SK-N-SH (cell line): ENCODE measurements around the gene ARSH. TPM values are rescaled to one million over a fixed set of nuclear protein-coding genes. Genes with fewer than 3 reads are reported as not detected.

Experiments used
- CTCF ChIA-PET: fragments of 300-600, 350-600 bp; formaldehyde crosslinking; extraction: SDS; loops from one replicate; lab custom pipeline; 2021; lab: Yijun Ruan, JAX
- POLR2A ChIA-PET: fragments of 350-600 bp; sonication (Branson Sonifier 250); formaldehyde crosslinking; extraction: SDS; loops from one replicate; lab custom pipeline; 2020; ENCODE audit warnings: antibody characterized with exemption, inconsistent platforms; lab: Yijun Ruan, JAX
- DNase-seq: peaks from one replicate; pipeline ENCODE4 v3.0.0; 2012
- H2AFZ ChIP-seq: fragments of 200-600 bp; sonication (generic); 2 replicates; pipeline ENCODE4 v1.8.1; 2016; ENCODE audit warnings: antibody characterized with exemption, mild to moderate bottlenecking, low read depth
- H3F3A ChIP-seq: fragments of 200-600 bp; sonication (generic); replicated peaks from 2 replicates; pipeline ENCODE3; 2016; ENCODE audit warnings: antibody characterized with exemption, mild to moderate bottlenecking; ENCODE audit not compliant: insufficient read depth
- H3K27ac ChIP-seq, 2 experiments: fragments of 200-500 bp in 1 of 2; fragments of 200-600 bp in 1 of 2; sonication (Bioruptor generic) in 1 of 2; sonication (generic), shearing (Covaris generic) in 1 of 2; 2 replicates each; pipeline versions ENCODE4 v1.5.1 to v1.6.1; 2014 to 2016; ENCODE audit warnings: low read depth in 2 of 2, inconsistent platforms in 1 of 2, low read length in 1 of 2, mild to moderate bottlenecking in 1 of 2, mixed read lengths in 1 of 2
- H3K27me3 ChIP-seq: fragments of 200-600 bp; sonication (generic), shearing (Covaris generic); 2 replicates; pipeline ENCODE4 v1.6.1; 2016; ENCODE audit warnings: mixed run types; ENCODE audit not compliant: insufficient read depth
- H3K36me3 ChIP-seq, 2 experiments: fragments of 200-500 bp in 1 of 2; fragments of 200-600 bp in 1 of 2; sonication (Bioruptor generic) in 1 of 2; sonication (generic) in 1 of 2; replicated peaks in 1 of 2; 2 replicates each; pipeline versions ENCODE3 to v1.5.1; 2014 to 2016; ENCODE audit warnings: low read length in 1 of 2, mild to moderate bottlenecking in 1 of 2; ENCODE audit not compliant: insufficient read depth in 2 of 2, control insufficient read depth in 1 of 2
- H3K4me1 ChIP-seq, 2 experiments: fragments of 200-500 bp in 1 of 2; fragments of 200-600 bp in 1 of 2; sonication (Bioruptor generic) in 1 of 2; sonication (generic), shearing (Covaris generic) in 1 of 2; 2 replicates each; pipeline versions ENCODE4 v1.5.1 to v1.6.1; 2014 to 2016; ENCODE audit warnings: low read depth in 1 of 2, low read length in 1 of 2, mixed run types in 1 of 2; ENCODE audit not compliant: insufficient read depth in 2 of 2, control insufficient read depth in 1 of 2
- H3K4me2 ChIP-seq: fragments of 200-600 bp; sonication (generic), shearing (Covaris generic); 2 replicates; pipeline ENCODE4 v1.6.1; 2017; ENCODE audit warnings: mixed run types
- H3K4me3 ChIP-seq, 2 experiments: fragments of 200-500 bp in 1 of 2; fragments of 200-600 bp in 1 of 2; sonication (Bioruptor generic) in 1 of 2; sonication (generic), shearing (Covaris generic) in 1 of 2; 2 replicates each; pipeline versions ENCODE4 v1.5.1 to v1.8.1; 2014 to 2016; ENCODE audit warnings: low read depth in 2 of 2, inconsistent platforms in 1 of 2, low read length in 1 of 2, mild to moderate bottlenecking in 1 of 2, mixed read lengths in 1 of 2, moderate library complexity in 1 of 2
- H3K79me2 ChIP-seq: fragments of 200-600 bp; sonication (generic); 2 replicates; pipeline ENCODE4 v1.8.1; 2017; ENCODE audit warnings: mild to moderate bottlenecking; ENCODE audit not compliant: insufficient read depth
- H3K9ac ChIP-seq: fragments of 200-600 bp; sonication (generic); 2 replicates; pipeline ENCODE4 v1.6.1; 2017; ENCODE audit warnings: mixed run types
- H3K9me2 ChIP-seq: fragments of 200-600 bp; sonication (generic); 2 replicates; pipeline ENCODE4 v1.6.1; 2017; ENCODE audit warnings: mixed run types
- H3K9me3 ChIP-seq: fragments of 200-600 bp; sonication (generic); 2 replicates; pipeline ENCODE4 v1.6.1; 2017; ENCODE audit warnings: mixed run types, mild to moderate bottlenecking, moderate library complexity
- H4K20me1 ChIP-seq: fragments of 200-600 bp; sonication (generic); 2 replicates; pipeline ENCODE4 v1.6.1; 2017; ENCODE audit warnings: mild to moderate bottlenecking, mixed run types; ENCODE audit not compliant: insufficient read depth
- CHD2 ChIP-seq: fragments of 150-350 bp; IDR thresholded peaks from 2 replicates; pipeline ENCODE4 v1.6.1; 2018; ENCODE audit warnings: low read length; ENCODE audit not compliant: partially characterized antibody
- EP300 ChIP-seq, 2 experiments: IDR thresholded peaks; 2 replicates each; pipeline versions ENCODE4 v1.4.0 to v1.6.1; 2012; ENCODE audit warnings: borderline replicate concordance in 1 of 2, low read depth in 1 of 2, low read length in 1 of 2
- FOXJ3 ChIP-seq: sonication (generic); formaldehyde crosslinking; IDR thresholded peaks from 2 replicates; pipeline ENCODE4 v1.5.1; 2020; ENCODE audit warnings: mild to moderate bottlenecking, missing genetic modification reagents
- FOXM1 ChIP-seq: IDR thresholded peaks from 2 replicates; pipeline ENCODE4 v1.4.0; 2012; ENCODE audit warnings: low read depth, mild to moderate bottlenecking
- JUND ChIP-seq: IDR thresholded peaks from 2 replicates; pipeline ENCODE4 v1.4.0; 2012
- MAX ChIP-seq: IDR thresholded peaks from 2 replicates; pipeline ENCODE4 v1.4.0; 2012; ENCODE audit warnings: low read depth
- MEF2A ChIP-seq: IDR thresholded peaks from 2 replicates; pipeline ENCODE4 v1.4.0; 2012; ENCODE audit warnings: low read depth, borderline replicate concordance
- RAD21 ChIP-seq: IDR thresholded peaks from 2 replicates; pipeline ENCODE4 v1.6.1; 2012; ENCODE audit warnings: mild to moderate bottlenecking, low read length
- TAF1 ChIP-seq: IDR thresholded peaks from 2 replicates; pipeline ENCODE4 v1.6.1; 2012; ENCODE audit warnings: low read depth, mild to moderate bottlenecking, low read length, moderate library complexity, borderline replicate concordance
- TCF12 ChIP-seq: IDR thresholded peaks from 2 replicates; pipeline ENCODE4 v1.4.0; 2012
- YY1 ChIP-seq: IDR thresholded peaks from 2 replicates; pipeline ENCODE4 v1.4.0; 2012; ENCODE audit warnings: low read depth, mild to moderate bottlenecking
- WGBS: methylation state at CpG from one replicate; pipeline ENCODE4 v1.1.6; 2017; ENCODE audit warnings: low lambda C conversion rate; 5-methylcytosine and 5-hydroxymethylcytosine counted together
- polyA plus RNA-seq, 3 experiments: library from polyadenylated mRNA; depleted of rRNA; stranded (reverse); fragments of >200 nt; gene quantifications; 2 replicates each; pipeline ENCODE4 v1.2.3, GENCODE V29; 2012
- TF ChIP-seq, protein P1 (sequence below): IDR thresholded peaks from 2 replicates; pipeline ENCODE4 v1.4.0; 2012; ENCODE audit warnings: low read depth, borderline replicate concordance
- TF ChIP-seq, protein P2 (sequence below): IDR thresholded peaks from 2 replicates; pipeline ENCODE4; 2012

Gene ARSH
- polyA plus RNA-seq, 1 of the 3 experiments (the other 2 are of a cell fraction), result not detected

GRCh38 chrX:2958199-2958598 is 48.1 kb upstream of the ARSH start:
- H3K9me3 ChIP-seq, result no peaks in the 10 kb centered on the region
- no peaks in the 10 kb centered on the region for H3F3A ChIP-seq
- POLR2A ChIA-PET, result no interaction called here
- DNase-seq, result no peak
- H3K27ac ChIP-seq, result no peak overlapping the region
- no peaks in the 10 kb centered on the region for H4K20me1 ChIP-seq
- H2AFZ ChIP-seq, result no peak overlapping the region
- no peak overlapping the region for H3K9ac ChIP-seq
- no peaks in the 10 kb centered on the region; the same call in 1 of the 2 replicates for H3K27me3 ChIP-seq
- TF ChIP-seq, protein P1, sequence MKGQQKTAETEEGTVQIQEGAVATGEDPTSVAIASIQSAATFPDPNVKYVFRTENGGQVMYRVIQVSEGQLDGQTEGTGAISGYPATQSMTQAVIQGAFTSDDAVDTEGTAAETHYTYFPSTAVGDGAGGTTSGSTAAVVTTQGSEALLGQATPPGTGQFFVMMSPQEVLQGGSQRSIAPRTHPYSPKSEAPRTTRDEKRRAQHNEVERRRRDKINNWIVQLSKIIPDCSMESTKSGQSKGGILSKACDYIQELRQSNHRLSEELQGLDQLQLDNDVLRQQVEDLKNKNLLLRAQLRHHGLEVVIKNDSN, result no peak
- TF ChIP-seq MEF2A (no peak), CHD2 (no peak), YY1 (no peak), EP300 (IDR thresholded peaks at IDR 0.05; ENCODE audit: borderline replicate concordance in 1 of 2, low read depth in 1 of 2, low read length in 1 of 2) (no peak), FOXJ3 (CRISPR knock-in tag) (no peak), TCF12 (no peak)
- TF ChIP-seq, all 33 proteins: peak for 0
- H3K4me3 ChIP-seq, result no peak overlapping the region
- H3K4me2 ChIP-seq, result no peak overlapping the region
- no peaks in the 10 kb centered on the region for H3K9me2 ChIP-seq
- no peaks in the 10 kb centered on the region for H3K4me1 ChIP-seq
- WGBS, result 36% methylated on average over 9 of the region's 9 CpGs
- no peaks in the 10 kb centered on the region for H3K36me3 ChIP-seq
- CTCF ChIA-PET, result no interaction called here
- no peaks in the 10 kb centered on the region for H3K79me2 ChIP-seq

- Histone ChIP-seq H3F3A (peaks cover 3% of the 10 kb centered on the region), H3K9ac (no peak overlapping the region), H3K9me3 (no peaks in the 10 kb centered on the region), H3K4me3 (no peak overlapping the region), H3K9me2 (no peaks in the 10 kb centered on the region), H2AFZ (no peak overlapping the region), H3K4me2 (no peak overlapping the region), H3K27me3 (no peaks in the 10 kb centered on the region; the same call in 1 of the 2 replicates), H3K36me3 (no peaks in the 10 kb centered on the region), H3K4me1 (0 out of 4 replicates have a peak, but pooled peaks cover 0 to 3% of the 10 kb centered on the region in 2 experiments), H3K27ac (no peak overlapping the region), H4K20me1 (no peaks in the 10 kb centered on the region), H3K79me2 (no peaks in the 10 kb centered on the region)
- WGBS, result 66% methylated on average over 14 of the region's 14 CpGs
- POLR2A ChIA-PET, result no interaction called here
- no peak for TF ChIP-seq JUND
- TF ChIP-seq, protein P2, sequence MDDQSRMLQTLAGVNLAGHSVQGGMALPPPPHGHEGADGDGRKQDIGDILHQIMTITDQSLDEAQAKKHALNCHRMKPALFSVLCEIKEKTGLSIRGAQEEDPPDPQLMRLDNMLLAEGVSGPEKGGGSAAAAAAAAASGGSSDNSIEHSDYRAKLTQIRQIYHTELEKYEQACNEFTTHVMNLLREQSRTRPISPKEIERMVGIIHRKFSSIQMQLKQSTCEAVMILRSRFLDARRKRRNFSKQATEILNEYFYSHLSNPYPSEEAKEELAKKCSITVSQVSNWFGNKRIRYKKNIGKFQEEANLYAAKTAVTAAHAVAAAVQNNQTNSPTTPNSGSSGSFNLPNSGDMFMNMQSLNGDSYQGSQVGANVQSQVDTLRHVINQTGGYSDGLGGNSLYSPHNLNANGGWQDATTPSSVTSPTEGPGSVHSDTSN, result no peak
- no peak for TF ChIP-seq MEF2A
- no peak for TF ChIP-seq TAF1
- no peak for TF ChIP-seq CHD2
- TF ChIP-seq FOXM1, result no peak
- no peak for TF ChIP-seq MAX
- TF ChIP-seq RAD21, result no peak
- no peak for DNase-seq
- CTCF ChIA-PET, result no interaction called here
Measured at GRCh38 chrX:2960861-2961515, 45.4 kb upstream of the ARSH start.
